ENCODE results near the gene CYSTM1.
A peak's percentile ranks its signal among the peaks of the same experiment; 100 is the strongest.

The CYSTM1 gene

GRCh38 chr5:140214831-140215230 is 39.8 kb downstream of the CYSTM1 start:
- peak in 1 of 2 donors; percentile 43 for DNase-seq

GRCh38 chr5:140215276-140215675 is 40.3 kb downstream of the CYSTM1 start:
- DNase-seq: no peak

- DNase-seq: no peak
Observed at GRCh38 chr5:140216478-140217074, 41.6 kb downstream of the CYSTM1 start.

GRCh38 chr5:140217299-140218026 is 42.5 kb downstream of the CYSTM1 start:
- no peak for DNase-seq

GRCh38 chr5:140219068-140219991 is 44.3 kb downstream of the CYSTM1 start:
- DNase-seq: peak; percentile 32 to 35

- DNase-seq: no peak
Observed at GRCh38 chr5:140220032-140220697, 45.2 kb downstream of the CYSTM1 start.

GRCh38 chr5:140220698-140221064 is 45.7 kb downstream of the CYSTM1 start:
- no peak for DNase-seq

- DNase-seq: peak; percentile 24 to 63
Observed at GRCh38 chr5:140221697-140222223, 46.8 kb downstream of the CYSTM1 start.

- peak in 1 of 2 donors; percentile 23 for DNase-seq
Observed at GRCh38 chr5:140222416-140222815, 47.4 kb downstream of the CYSTM1 start.

GRCh38 chr5:140223567-140223966 is 48.6 kb downstream of the CYSTM1 start:
- no peak for DNase-seq

- DNase-seq: no peak
Observed at GRCh38 chr5:140224658-140225057, 49.7 kb downstream of the CYSTM1 start.

GRCh38 chr5:140225396-140225795 is 50.4 kb downstream of the CYSTM1 start:
- no peak for DNase-seq

GRCh38 chr5:140227046-140227445 is 52.1 kb downstream of the CYSTM1 start:
- no peak for DNase-seq

- DNase-seq: no peak
Observed at GRCh38 chr5:140228364-140228837, 53.4 kb downstream of the CYSTM1 start.

GRCh38 chr5:140230373-140230772 is 55.4 kb downstream of the CYSTM1 start:
- DNase-seq: no peak

- DNase-seq: no peak
Observed at GRCh38 chr5:140232731-140233130, 57.7 kb downstream of the CYSTM1 start.

GRCh38 chr5:140234377-140234989 is 59.5 kb downstream of the CYSTM1 start:
- DNase-seq: no peak

GRCh38 chr5:140235791-140236551 is 61.0 kb downstream of the CYSTM1 start:
- peak; percentile 42 to 46 for DNase-seq

GRCh38 chr5:140236891-140237598 is 62.1 kb downstream of the CYSTM1 start:
- DNase-seq: peak in 1 of 2 donors; percentile 25

GRCh38 chr5:140238756-140239155 is 63.8 kb downstream of the CYSTM1 start:
- DNase-seq: no peak

- DNase-seq: no peak
Observed at GRCh38 chr5:140239461-140239860, 64.5 kb downstream of the CYSTM1 start.
